Activated naive CD4-positive, alpha-beta T cell treated with Interleukin-2 at 50 U/mL for 16 hours (primary cell): ENCODE data around the gene ADORA1.

Source experiments
- DNase-seq: peaks from one replicate; pipeline ENCODE4 v3.0.0-alpha.2; 2020

ADORA1 gene

GRCh38 chr1:203196371-203196770, 68.8 kb downstream of the ADORA1 start:
- no peak for DNase-seq

- DNase-seq: no peak
Measured at GRCh38 chr1:203197625-203198024, 70.1 kb downstream of the ADORA1 start.

- no peak for DNase-seq
Measured at GRCh38 chr1:203199002-203199401, 71.5 kb downstream of the ADORA1 start.

GRCh38 chr1:203199481-203199815, 71.9 kb downstream of the ADORA1 start:
- no peak for DNase-seq

- no peak for DNase-seq
Measured at GRCh38 chr1:203199816-203200571, 72.5 kb downstream of the ADORA1 start.

- no peak for DNase-seq
Measured at GRCh38 chr1:203200916-203201315, 73.4 kb downstream of the ADORA1 start.

- no peak for DNase-seq
Measured at GRCh38 chr1:203201516-203202205, 74.1 kb downstream of the ADORA1 start.

GRCh38 chr1:203202431-203203245, 75.1 kb downstream of the ADORA1 start:
- DNase-seq: no peak

GRCh38 chr1:203204756-203205155, 77.2 kb downstream of the ADORA1 start:
- no peak for DNase-seq

- DNase-seq: no peak
Measured at GRCh38 chr1:203206129-203206687, 78.7 kb downstream of the ADORA1 start.

- DNase-seq: no peak
Measured at GRCh38 chr1:203207751-203208150, 80.2 kb downstream of the ADORA1 start.

GRCh38 chr1:203208181-203208580, 80.7 kb downstream of the ADORA1 start:
- no peak for DNase-seq

- DNase-seq: no peak
Measured at GRCh38 chr1:203210350-203210749, 82.8 kb downstream of the ADORA1 start.

GRCh38 chr1:203210988-203211387, 83.5 kb downstream of the ADORA1 start:
- no peak for DNase-seq

GRCh38 chr1:203211812-203212211, 84.3 kb downstream of the ADORA1 start:
- no peak for DNase-seq

GRCh38 chr1:203213126-203213525, 85.6 kb downstream of the ADORA1 start:
- no peak for DNase-seq

GRCh38 chr1:203214871-203215270, 87.3 kb downstream of the ADORA1 start:
- no peak for DNase-seq

- no peak for DNase-seq
Measured at GRCh38 chr1:203215573-203215972, 88.0 kb downstream of the ADORA1 start.

- peak; percentile 44 for DNase-seq
Measured at GRCh38 chr1:203216274-203217138, 89.0 kb downstream of the ADORA1 start.
